ENCODE measurements around the gene MYMK.

- TF ChIP-seq POLR2A (IDR thresholded peaks at IDR 0.05) = no peak
- TF ChIP-seq POLR2AphosphoS5 (IDR thresholded peaks at IDR 0.05) = no peak
- TF ChIP-seq CTCF (IDR thresholded peaks at IDR 0.05) = no peak
- no peak for TF ChIP-seq EP300 (IDR thresholded peaks at IDR 0.05)
Measured at GRCh38 chr9:133568186-133568585, 43.4 kb upstream of the MYMK start.

Measured in sigmoid colon (tissue), 4 donors.